Muscle layer of colon (tissue), 2 donors: Measurements from ENCODE around the gene MRE11.
"Not testable (repeated sequence)": the region's sequence is repeated elsewhere in the genome, so short reads cannot be mapped to it uniquely, and the experiment has no call there.

Experiments used
- H3K27ac ChIP-seq: one replicate; pipeline ENCODE4 v1.7.0; 2013; ENCODE audit warnings: low read depth, mild to moderate bottlenecking, low read length, moderate library complexity
- H3K27me3 ChIP-seq, 2 donors: one replicate each; pipeline ENCODE4 v1.7.0; 2013; ENCODE audit warnings: low read length in 2 of 2, mild to moderate bottlenecking in 2 of 2; ENCODE audit not compliant: insufficient read depth in 2 of 2, control insufficient read depth in 1 of 2
- H3K36me3 ChIP-seq: one replicate; pipeline ENCODE4 v1.7.0; 2013; ENCODE audit warnings: mild to moderate bottlenecking, low read length; ENCODE audit not compliant: insufficient read depth
- H3K4me1 ChIP-seq: one replicate; pipeline ENCODE4 v1.7.0; 2013; ENCODE audit warnings: mild to moderate bottlenecking, low read length; ENCODE audit not compliant: insufficient read depth
- H3K4me3 ChIP-seq, 2 donors: one replicate each; pipeline ENCODE4 v1.7.0; 2013; ENCODE audit warnings: low read length in 2 of 2, low read depth in 1 of 2, mild to moderate bottlenecking in 1 of 2, moderate library complexity in 1 of 2
- H3K9ac ChIP-seq: one replicate; pipeline ENCODE4 v1.7.0; 2013; ENCODE audit warnings: low read length
- H3K9me3 ChIP-seq: one replicate; pipeline ENCODE4 v1.7.0; 2013; ENCODE audit warnings: mild to moderate bottlenecking, low read length
- donor health status: abdominal sarcoma.
- donor health status: Adenocarcinoma of cecum.

MRE11 gene

GRCh38 chr11:94524341-94524740 is 30.7 kb upstream of the MRE11 start:
- H3K4me1 ChIP-seq: no peaks in the 10 kb centered on the region
- H3K9me3 ChIP-seq: no peaks in the 10 kb centered on the region
- H3K4me3 ChIP-seq: no peak overlapping the region
- no peaks in the 10 kb centered on the region for H3K27me3 ChIP-seq
- no peak overlapping the region for H3K27ac ChIP-seq
- no peak overlapping the region for H3K9ac ChIP-seq
- no peaks in the 10 kb centered on the region for H3K36me3 ChIP-seq

- Histone ChIP-seq H3K9ac (no peak overlapping the region), H3K27me3 (no peaks in the 10 kb centered on the region), H3K9me3 (no peaks in the 10 kb centered on the region), H3K27ac (no peak overlapping the region), H3K4me3 (no peak overlapping the region), H3K4me1 (no peaks in the 10 kb centered on the region), H3K36me3 (no peaks in the 10 kb centered on the region)
Observed at GRCh38 chr11:94521684-94522083, 28.0 kb upstream of the MRE11 start.

DNA sequence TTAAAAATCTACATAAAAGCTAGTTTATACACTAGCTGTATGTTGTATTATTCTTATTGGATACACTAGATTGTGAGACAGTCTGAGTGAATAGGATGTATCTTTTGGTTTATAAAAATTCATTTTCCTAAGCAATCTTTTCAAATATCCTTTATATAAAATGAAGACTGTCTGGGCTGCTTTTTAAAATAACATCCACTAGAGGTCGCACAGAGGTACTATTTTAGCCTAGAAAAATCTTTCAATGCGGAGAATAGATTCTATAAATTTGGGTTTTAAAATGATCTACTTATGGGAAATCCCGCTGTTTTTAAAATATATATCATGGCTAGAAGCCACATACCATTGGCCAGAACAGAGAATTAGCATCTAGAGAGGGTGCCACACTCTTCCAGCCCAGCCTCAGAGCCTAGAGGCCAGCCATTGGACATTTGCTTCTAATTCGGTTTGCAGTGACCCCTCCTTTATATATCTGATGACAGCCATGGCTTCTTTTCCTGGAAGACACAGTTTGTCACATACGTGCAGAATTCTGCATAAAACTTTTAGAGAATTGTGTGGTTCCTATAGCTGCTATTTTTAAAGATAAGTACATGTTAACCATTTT is 25.9 kb upstream of the MRE11 start:
- H3K9ac ChIP-seq: no peak overlapping the region
- no peaks in the 10 kb centered on the region for H3K4me1 ChIP-seq
- no peaks in the 10 kb centered on the region for H3K27me3 ChIP-seq

GRCh38 chr11:94518300-94518699 is 24.7 kb upstream of the MRE11 start:
- H3K27me3 ChIP-seq: no peaks in the 10 kb centered on the region
- H3K9ac ChIP-seq: no peak overlapping the region
- H3K36me3 ChIP-seq: no peaks in the 10 kb centered on the region
- H3K4me1 ChIP-seq: no peaks in the 10 kb centered on the region
- H3K9me3 ChIP-seq: no peaks in the 10 kb centered on the region
- no peak overlapping the region for H3K4me3 ChIP-seq
- H3K27ac ChIP-seq: no peak overlapping the region

More for the DNA sequence above, 25.9 kb upstream of the MRE11 start:
- H3K4me3 ChIP-seq: no peak overlapping the region
- no peak overlapping the region for H3K27ac ChIP-seq
- H3K9me3 ChIP-seq: no peaks in the 10 kb centered on the region
- H3K36me3 ChIP-seq: no peaks in the 10 kb centered on the region

GRCh38 chr11:94516725-94517124 is 23.1 kb upstream of the MRE11 start:
- H3K27ac ChIP-seq: no peak overlapping the region
- H3K9ac ChIP-seq: no peak overlapping the region
- H3K27me3 ChIP-seq: peaks cover 0 to 5% of the 10 kb centered on the region in 2 donors
- H3K4me3 ChIP-seq: no peak overlapping the region
- no peaks in the 10 kb centered on the region for H3K4me1 ChIP-seq
- no peaks in the 10 kb centered on the region for H3K9me3 ChIP-seq
- no peaks in the 10 kb centered on the region for H3K36me3 ChIP-seq

DNA sequence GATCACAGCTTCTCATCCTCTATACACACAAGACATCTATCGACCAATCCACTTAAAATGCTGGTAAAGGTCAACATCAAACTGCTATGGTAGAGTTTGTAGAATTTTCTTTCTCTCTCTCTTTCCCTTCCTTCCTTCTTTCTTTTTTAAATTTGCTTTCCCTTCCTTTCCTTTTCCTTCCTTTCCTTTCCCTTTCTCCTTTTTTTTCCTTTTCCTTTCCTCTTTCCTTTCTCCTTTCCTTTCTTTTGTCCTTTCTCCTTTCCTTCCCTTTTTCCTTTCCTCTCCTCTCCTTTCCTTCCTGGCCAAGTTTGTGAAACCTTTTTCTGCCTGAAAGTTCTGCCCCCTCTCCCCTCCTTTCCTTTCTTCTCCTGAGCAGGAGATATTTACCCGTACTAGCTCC is 21.8 kb upstream of the MRE11 start:
- no peak overlapping the region for H3K4me3 ChIP-seq
- H3K27ac ChIP-seq: no peak overlapping the region
- H3K36me3 ChIP-seq: no peaks in the 10 kb centered on the region
- H3K27me3 ChIP-seq: peaks cover 0 to 5% of the 10 kb centered on the region in 2 donors
- H3K4me1 ChIP-seq: no peaks in the 10 kb centered on the region
- no peak overlapping the region for H3K9ac ChIP-seq
- no peaks in the 10 kb centered on the region for H3K9me3 ChIP-seq

GRCh38 chr11:94513091-94513490 is 19.4 kb upstream of the MRE11 start:
- Histone ChIP-seq H3K9me3 (no peaks in the 10 kb centered on the region), H3K36me3 (no peaks in the 10 kb centered on the region), H3K27me3 (peaks cover 0 to 5% of the 10 kb centered on the region in 2 donors), H3K9ac (no peak overlapping the region), H3K4me1 (no peaks in the 10 kb centered on the region), H3K27ac (no peak overlapping the region), H3K4me3 (no peak overlapping the region)

DNA sequence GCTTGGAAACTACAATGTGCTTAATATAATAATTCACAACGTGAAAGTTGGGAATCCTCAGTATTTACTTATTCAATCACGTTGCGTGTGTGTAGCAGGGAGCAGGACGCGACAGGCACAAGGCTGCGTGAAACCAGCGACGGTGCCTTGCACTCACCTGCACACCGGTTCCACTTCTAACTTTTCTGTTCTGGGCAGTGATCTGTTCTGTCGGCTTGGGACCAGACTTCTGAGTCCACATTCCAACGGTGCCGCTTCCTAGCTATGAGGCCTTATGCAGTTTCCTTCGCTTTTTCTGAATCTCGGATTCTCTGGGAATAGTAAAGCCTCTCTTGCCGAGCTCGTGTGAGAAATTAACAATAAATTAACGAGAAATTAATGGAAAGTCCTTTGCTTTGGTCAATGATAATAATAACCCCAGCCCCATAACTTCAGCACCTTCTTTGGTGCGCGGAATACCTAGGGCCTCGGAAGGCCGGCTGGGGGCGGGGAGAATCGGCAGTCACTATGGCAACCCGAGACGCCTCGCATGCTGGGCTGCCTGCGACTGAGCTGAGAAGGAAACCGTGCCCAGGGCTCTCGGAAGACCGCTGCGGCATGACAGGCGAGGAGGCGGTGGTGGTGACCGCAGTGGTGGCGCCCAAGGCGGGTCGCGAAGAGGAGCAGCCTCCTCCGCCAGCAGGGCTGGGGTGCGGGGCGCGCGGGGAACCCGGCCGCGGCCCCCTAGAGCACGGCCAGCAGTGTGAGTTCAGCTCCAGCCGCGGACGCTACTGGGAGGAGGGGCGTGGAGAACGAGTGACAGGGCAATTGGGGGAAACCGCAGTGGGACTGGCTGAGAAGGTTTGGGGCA is 18.5 kb upstream of the MRE11 start, which contains the start of gene C11orf97:
C11orf97 (plus strand) TSS at position 530 of the 850 bp plus-strand sequence; CDS start at position 598, 68 bp downstream.
- H3K27ac ChIP-seq: no peak within 1 kb of the TSS

DNA sequence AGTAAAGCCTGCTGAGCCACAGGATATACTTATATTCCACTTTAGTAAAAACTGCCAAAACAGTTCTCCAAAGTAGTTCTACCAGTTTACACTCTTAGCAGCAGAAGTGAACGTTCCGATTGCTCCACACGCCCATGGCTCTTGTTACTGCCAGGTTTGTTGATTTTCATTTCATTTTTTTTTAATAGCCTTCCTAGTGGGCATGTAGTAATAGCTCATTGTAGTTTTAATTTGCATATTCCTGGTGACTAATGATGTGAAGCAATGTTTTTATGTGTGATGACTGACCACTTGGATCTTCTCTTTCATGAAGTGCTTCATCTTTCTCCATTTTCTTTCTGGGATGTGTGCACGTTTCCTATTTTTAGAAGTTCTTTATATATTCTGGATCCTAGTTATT is 13.8 kb upstream of the MRE11 start:
- H3K27me3 ChIP-seq: peaks cover 0 to 4% of the 10 kb centered on the region in 2 donors
- H3K9me3 ChIP-seq: no peaks in the 10 kb centered on the region
- H3K9ac ChIP-seq: no peak overlapping the region
- H3K27ac ChIP-seq: no peak overlapping the region
- no peaks in the 10 kb centered on the region for H3K4me1 ChIP-seq
- H3K36me3 ChIP-seq: no peaks in the 10 kb centered on the region
- no peak overlapping the region for H3K4me3 ChIP-seq

More for the DNA sequence above, 18.5 kb upstream of the MRE11 start, which contains the start of gene C11orf97:
- H3K9me3 ChIP-seq: no peaks in the 10 kb centered on the region
- peaks cover 0 to 5% of the 10 kb centered on the region in 2 donors for H3K27me3 ChIP-seq
- no peaks in the 10 kb centered on the region for H3K4me1 ChIP-seq
- no peak within 1 kb of the TSS for H3K9ac ChIP-seq
- peak within 1 kb of the TSS; percentile 48 to 70 for H3K4me3 ChIP-seq
- no peaks in the 10 kb centered on the region for H3K36me3 ChIP-seq

DNA sequence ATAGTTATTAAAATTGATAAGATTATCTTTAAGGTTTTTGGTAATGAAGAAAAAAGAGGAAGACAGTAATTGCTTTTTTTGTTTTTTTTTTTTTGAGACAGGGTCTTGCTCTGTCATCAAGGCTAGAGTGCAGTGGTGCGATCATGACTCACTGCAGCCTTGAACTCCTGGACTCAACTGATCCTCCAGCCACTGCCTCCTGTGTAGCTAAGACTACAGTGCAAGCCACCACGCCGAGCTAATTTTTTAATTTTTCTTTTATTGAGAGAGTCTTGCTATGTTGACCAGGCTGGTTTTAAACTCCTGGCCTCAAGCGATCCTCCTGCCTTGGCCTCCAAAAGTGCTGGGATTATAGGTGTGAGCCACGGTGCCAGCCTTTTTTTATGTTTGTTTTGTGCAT is 12.9 kb upstream of the MRE11 start:
- not testable (repeated sequence) for H3K4me1 ChIP-seq, H3K9me3 ChIP-seq, H3K9ac ChIP-seq, H3K27me3 ChIP-seq, H3K27ac ChIP-seq, H3K36me3 ChIP-seq, H3K4me3 ChIP-seq

- no peaks in the 10 kb centered on the region for H3K9me3 ChIP-seq
Observed at GRCh38 chr11:94504689-94505293, 11.1 kb upstream of the MRE11 start.

More at GRCh38 chr11:94504689-94505293, 11.1 kb upstream of the MRE11 start:
- peaks cover 7% of the 10 kb centered on the region for H3K36me3 ChIP-seq
- H3K27ac ChIP-seq: no peak overlapping the region
- no peaks in the 10 kb centered on the region for H3K27me3 ChIP-seq
- H3K4me1 ChIP-seq: no peaks in the 10 kb centered on the region
- no peak overlapping the region for H3K9ac ChIP-seq
- no peak overlapping the region for H3K4me3 ChIP-seq
